ENCODE results near the gene FBN3. TPM values are rescaled to one million over a fixed set of nuclear protein-coding genes. Genes with fewer than 3 reads are reported as not detected.
"Not testable (repeated sequence)": the region's sequence is repeated elsewhere in the genome, so short reads cannot be mapped to it uniquely, and the experiment has no call there.

The FBN3 gene
- polyA plus RNA-seq, 1 experiment = not detected

GRCh38 chr19:8039231-8039630 is 110.2 kb downstream of the FBN3 start:
- no peak for TF ChIP-seq CTCF (IDR thresholded peaks at IDR 0.05; ENCODE audit: insufficient read depth, low read depth, low read length)
- CTCF ChIA-PET = no interaction called here
- DNase-seq (ENCODE audit: low read depth) = no peak
- POLR2A ChIA-PET = no interaction called here
- Histone ChIP-seq H3K4me3 (ENCODE audit: low read depth, low read length) (no peak overlapping the region), H3K27me3 (ENCODE audit: control insufficient read depth, insufficient read depth, low read length) (peaks cover 3% of the 10 kb centered on the region), H3K36me3 (ENCODE audit: control insufficient read depth, insufficient read depth, low read length) (no peaks in the 10 kb centered on the region)

GRCh38 chr19:8038815-8039214 is 110.6 kb downstream of the FBN3 start:
- H3K4me3 ChIP-seq (ENCODE audit: low read depth, low read length) = no peak overlapping the region
- POLR2A ChIA-PET = no interaction called here
- CTCF ChIA-PET = no interaction called here
- no peak for TF ChIP-seq CTCF (IDR thresholded peaks at IDR 0.05; ENCODE audit: insufficient read depth, low read depth, low read length)
- peaks cover 3% of the 10 kb centered on the region for H3K27me3 ChIP-seq (ENCODE audit: control insufficient read depth, insufficient read depth, low read length)
- DNase-seq (ENCODE audit: low read depth) = no peak
- no peaks in the 10 kb centered on the region for H3K36me3 ChIP-seq (ENCODE audit: control insufficient read depth, insufficient read depth, low read length)

- TF ChIP-seq CTCF (IDR thresholded peaks at IDR 0.05; ENCODE audit: insufficient read depth, low read depth, low read length) = no peak
- H3K27me3 ChIP-seq (ENCODE audit: control insufficient read depth, insufficient read depth, low read length) = peaks cover 3% of the 10 kb centered on the region
- DNase-seq (ENCODE audit: low read depth) = no peak
- no peaks in the 10 kb centered on the region for H3K36me3 ChIP-seq (ENCODE audit: control insufficient read depth, insufficient read depth, low read length)
- CTCF ChIA-PET = interaction anchor here (1.3 kb wide), 1 partner anchor 34 kb away, joined by 3 read pairs; no protein-coding TSS in a partner anchor
- no peak overlapping the region for H3K4me3 ChIP-seq (ENCODE audit: low read depth, low read length)
- POLR2A ChIA-PET = no interaction called here
Measured at GRCh38 chr19:8036434-8037099, 112.8 kb downstream of the FBN3 start.

GRCh38 chr19:8034178-8034525 is 115.2 kb downstream of the FBN3 start:
- DNase-seq (ENCODE audit: low read depth) = no peak
- no peak for TF ChIP-seq CTCF (IDR thresholded peaks at IDR 0.05; ENCODE audit: insufficient read depth, low read depth, low read length)
- CTCF ChIA-PET = no interaction called here

DNA sequence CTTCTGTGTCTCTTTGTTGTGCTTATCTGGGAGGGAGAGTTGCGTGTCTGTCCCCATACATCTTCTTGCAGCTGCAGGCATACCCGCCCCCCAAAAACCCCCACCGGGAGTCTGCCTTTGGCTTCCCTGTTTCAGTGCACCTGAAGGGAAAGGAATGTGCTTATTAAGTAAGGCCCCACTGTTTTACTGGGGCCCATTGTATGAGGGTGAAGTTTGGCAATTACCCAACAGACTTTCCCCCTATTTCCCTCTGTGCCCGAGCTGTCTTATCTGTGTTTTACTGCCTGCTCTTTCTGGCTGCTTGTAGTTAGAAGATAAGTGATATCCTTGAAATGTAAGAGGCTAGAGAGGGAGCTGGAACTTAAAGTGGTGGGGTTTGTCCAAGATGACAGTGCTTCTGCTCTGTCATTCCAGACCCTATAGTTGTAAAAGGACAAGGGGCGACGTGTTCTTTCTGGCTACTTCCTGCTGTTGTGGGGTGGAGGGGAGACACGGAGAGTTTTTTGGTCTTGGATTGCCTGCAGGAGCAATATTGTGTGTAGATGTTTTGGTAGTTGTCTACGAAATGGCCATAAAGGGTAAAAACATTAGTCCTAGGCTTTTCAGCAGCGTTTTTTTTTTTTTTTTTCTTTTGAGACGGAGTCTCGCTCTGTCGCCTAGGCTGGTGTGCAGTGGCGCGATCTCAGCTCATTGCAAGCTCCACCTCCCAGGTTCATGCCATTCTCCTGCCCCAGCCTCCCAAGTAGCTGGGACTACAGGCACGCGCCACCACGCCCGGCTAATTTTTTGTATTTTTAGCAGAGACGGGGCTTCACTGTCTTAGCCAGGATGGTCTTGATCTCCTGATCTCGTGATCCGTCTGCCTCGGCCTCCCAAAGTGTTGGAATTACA is 115.9 kb downstream of the FBN3 start:
- H3K27me3 ChIP-seq (ENCODE audit: control insufficient read depth, insufficient read depth, low read length); DNase-seq (ENCODE audit: low read depth); H3K36me3 ChIP-seq (ENCODE audit: control insufficient read depth, insufficient read depth, low read length); POLR2A ChIA-PET; H3K4me3 ChIP-seq (ENCODE audit: low read depth, low read length): not testable (repeated sequence)
- CTCF ChIA-PET = interaction anchor here (1.1 kb wide), 1 partner anchor 63 kb away, joined by 4 read pairs; no protein-coding TSS in a partner anchor

More at GRCh38 chr19:8034178-8034525, 115.2 kb downstream of the FBN3 start:
- Histone ChIP-seq H3K4me3 (ENCODE audit: low read depth, low read length) (no peak overlapping the region), H3K36me3 (ENCODE audit: control insufficient read depth, insufficient read depth, low read length) (no peaks in the 10 kb centered on the region), H3K27me3 (ENCODE audit: control insufficient read depth, insufficient read depth, low read length) (peaks cover 4% of the 10 kb centered on the region)
- POLR2A ChIA-PET = no interaction called here

Measured in BJ (cell line).